ENCODE measurements around the gene WBP2.
"Not testable (repeated sequence)": the region's sequence is repeated elsewhere in the genome, so short reads cannot be mapped to it uniquely, and the experiment has no call there.

WBP2 gene

DNA sequence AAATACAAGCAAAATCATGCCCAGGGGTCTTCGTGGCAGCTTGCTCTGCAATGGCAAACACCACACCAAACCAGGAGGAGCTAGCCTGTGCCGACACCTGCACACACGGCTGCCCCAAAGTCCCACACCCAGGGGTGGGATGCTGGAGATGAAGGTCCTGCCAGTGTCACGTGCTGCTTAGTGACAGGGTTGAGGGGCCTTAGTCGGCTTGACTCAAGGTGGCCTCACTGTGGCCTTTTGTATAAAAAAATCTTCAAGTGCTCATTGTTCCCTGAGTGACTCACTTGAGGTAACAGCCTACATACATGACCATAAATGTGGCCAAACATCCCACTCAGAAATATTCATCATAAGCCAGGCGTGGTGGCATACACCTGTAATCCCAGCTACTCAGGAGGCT lies 34.3 kb upstream of the WBP2 start:
- no peak for DNase-seq

DNA sequence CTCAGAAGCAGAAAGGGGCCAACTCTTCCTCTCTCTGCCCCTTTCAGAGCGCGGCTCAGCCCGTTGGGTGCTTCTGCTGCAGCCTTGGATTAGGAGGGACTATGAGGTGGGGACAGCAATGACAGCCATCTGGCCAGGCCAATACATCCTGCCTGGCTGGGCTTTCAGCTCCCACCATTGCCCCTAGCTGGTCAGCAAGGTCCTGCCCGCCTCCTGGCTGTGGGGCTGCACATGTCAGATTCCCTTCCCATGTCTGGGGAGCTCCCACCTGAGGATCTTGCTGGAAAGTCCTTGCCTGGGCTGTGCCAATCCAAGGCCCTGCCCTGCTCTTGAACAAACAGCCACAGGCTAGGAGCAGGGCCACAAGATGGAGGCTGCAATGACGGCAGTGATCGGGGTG lies 33.3 kb upstream of the WBP2 start:
- DNase-seq: no peak

DNA sequence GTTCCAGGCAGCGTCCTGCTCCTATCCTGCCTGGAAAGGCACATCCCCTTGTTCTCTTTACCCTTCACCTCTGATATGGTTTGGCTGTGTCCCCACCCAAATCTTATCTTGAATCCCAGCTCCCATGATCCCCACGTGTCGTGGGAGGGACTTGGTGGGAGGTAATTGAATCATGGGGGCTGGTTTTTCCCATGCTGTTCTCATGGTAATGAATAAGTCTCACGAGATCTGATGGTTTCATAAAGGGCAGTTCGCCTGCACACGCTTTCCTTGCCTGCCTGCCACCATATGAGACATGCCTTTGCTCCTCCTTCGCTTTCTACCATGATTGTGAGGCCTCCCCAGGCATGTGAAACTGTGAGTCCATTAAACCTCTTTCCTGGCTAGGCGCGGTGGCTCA lies 30.7 kb upstream of the WBP2 start:
- not testable (repeated sequence) for DNase-seq

DNA sequence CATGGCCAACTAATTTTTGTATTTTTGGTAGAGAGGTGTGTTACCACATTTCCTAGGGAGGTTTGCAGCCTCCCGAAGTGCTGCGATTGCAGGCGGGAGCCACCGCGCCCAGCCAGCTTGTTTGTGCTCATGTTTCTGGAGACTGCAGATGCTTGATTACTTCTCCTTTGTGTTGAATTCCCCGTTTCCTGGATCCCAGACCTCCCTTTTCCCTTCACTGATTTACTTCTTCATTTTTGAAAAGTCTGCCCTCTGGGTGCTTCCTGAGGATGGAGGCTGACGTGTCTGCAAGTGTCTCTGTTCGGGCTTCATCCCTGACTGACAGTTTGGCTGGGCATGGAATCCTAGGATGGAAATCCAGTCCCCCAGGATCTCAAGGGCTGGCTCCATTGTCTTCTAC lies 30.3 kb upstream of the WBP2 start:
- DNase-seq: no peak

DNA sequence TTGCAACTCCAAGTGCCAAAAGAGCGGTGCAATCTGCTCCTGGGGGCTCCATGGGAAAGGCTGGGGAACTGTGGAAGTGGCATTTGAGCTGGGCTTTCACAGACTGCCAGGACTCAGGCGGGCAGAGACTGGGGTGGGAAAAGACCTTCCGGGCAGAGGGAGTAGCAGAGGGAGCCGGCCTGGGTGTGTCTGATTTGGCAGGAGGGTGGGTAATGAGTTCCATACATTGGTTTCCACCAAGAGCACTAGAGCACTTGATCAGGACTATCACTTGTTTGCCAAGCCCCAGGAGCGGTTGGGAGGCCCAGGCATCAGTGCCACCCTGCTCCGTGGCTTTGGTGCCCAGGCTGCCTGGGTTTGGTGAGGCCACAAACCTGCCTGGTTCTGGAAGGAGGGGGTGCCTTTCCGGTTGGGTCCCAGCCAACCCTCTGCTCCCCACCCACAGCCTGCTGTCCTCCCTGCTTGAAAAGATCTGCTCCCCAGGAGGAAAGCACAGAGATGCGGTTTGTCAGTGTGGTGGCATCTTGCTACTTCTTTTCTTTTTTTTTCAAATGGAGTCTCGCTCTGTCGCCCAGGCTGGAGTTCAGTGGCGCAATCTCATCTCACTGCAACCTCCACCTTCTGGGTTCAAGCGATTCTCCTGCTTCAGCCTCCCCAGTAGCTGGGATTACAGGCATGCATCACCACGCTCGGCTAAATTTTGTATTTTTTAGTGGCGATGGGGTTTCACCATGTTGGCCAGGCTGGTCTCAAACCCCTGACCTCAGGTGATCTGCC lies 26.7 kb upstream of the WBP2 start:
- no peak for DNase-seq

DNA sequence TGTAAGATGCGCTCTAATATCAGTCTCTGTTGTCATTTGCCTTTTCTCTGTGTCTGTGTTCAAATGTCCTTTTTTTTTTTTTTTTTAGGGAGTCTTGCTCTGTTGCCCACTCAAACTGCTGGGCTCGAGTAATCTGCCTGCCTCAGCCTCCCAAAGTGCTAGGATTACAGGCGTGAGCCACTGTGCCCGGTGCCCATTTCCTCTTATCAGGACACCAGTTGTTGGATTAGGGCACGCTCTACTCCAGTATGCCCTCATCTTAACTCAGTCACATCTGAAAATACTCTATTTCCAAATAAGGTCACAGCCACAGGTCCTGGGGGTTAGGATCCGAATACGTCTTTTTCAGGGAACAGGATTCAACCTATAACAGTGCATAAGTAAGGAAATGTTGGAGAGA lies 25.1 kb upstream of the WBP2 start:
- DNase-seq: no peak

DNA sequence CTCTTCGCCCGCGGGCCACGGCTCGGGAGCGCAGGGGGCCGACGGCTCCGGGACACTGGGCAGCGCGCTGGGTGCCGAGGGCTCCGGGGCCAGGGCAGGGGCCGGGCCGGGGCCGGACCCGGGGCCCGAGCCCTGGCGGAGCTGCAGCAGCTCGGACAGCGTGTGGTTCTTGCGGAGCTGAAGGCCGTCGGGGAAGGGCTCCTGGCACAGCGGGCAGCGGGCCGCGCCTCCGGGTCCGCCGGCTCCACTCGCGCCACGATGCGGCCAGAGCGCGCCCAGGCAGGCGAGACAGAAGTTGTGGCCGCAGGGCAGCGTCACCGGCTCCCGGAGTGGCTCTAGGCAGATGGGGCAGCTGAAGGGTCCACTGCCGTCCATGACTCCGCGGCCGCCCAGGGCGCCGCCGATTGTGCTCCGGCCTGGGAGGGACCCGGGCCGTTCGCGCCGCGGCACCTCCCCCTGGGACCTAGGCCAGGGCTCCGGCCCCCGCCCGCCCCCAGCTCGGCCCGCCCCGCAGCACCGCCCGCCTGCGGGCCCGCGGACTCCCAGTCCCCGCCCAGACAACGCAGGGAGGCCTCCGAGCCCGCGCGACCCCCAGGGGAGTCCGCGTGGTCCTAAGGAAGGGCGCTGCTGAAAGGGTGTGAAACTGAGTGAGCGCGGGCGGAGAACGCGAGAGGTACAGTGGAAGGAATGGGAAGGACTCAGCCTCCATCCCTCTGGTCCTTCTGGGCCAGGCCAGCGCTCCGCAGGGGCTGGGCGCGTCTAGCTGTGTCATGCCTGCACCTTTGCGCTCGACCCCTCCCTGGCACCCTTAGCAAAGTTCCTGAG lies 23.3 kb upstream of the WBP2 start, which contains the start of gene TRIM47:
TSS of gene TRIM47 (minus strand) at position 408 of the 825 bp plus-strand sequence. CDS start at position 375, 33 bp downstream.
- peak in 37 of 56 donors; percentile 31 to 80 (median 53) for DNase-seq

DNA sequence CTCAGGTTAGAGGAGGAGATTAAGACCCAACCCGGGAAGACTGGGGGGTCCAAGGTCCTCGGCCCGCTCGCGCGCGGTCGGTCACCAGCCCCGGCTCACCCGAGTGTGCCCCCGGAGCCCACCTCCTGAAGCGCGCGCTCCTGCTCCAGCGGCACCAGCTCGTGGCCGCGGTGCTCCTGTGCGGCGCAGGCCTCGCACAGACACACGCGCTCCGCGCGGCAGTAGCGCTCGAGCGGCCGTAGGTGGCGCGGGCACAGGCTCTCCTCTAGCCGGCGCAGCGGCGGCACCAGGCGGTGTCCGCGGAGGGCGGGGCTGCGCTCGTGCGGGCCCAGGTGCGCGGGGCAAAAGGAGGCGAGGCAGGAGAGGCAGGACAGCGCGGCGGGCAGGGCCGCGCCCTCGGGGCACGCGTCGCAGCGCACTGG lies 22.6 kb upstream of the WBP2 start:
- peak in 29 of 56 donors; percentile 20 to 67 (median 52) for DNase-seq

DNA sequence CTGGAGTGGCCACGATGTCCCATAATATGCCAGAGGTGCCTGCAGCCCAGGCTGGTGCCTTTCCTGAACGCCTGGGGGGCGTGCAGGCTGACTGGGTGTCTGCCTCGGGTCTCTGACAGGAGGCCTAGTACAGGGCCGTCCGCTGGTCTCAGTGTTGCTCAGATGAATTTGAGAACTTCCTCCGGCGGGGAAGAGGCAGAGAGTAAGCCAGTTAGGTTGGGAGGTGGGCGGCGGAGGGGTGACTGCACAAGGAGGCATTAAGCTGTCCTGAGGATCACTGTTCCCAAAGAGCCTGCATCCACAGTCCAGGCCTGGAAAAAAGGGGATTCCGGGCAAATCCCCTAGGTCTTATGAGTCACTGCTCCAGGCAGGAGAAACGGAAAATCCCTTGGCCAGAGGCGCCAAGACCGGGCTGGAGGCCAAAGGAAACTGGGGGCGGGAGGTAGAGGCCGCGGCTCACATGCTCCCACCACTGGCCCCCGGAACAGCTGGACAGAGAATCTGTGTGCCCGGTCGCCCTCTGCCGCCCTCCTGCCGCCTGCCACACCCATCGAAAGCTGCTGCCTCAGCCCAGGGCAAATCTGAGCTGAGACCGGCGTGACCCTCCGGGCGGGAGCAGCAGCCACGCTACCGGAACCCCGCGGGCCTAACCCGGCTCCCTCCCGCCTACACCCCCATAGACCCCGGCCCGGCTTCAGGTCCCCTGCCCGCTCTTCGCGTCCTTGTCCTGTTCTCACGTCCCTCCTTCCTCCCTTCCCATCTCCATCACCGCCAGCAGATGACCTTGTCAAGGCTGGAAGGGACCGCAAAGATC lies 22.0 kb upstream of the WBP2 start:
- peak in 51 of 56 donors; percentile 38 to 88 (median 70) for DNase-seq

DNA sequence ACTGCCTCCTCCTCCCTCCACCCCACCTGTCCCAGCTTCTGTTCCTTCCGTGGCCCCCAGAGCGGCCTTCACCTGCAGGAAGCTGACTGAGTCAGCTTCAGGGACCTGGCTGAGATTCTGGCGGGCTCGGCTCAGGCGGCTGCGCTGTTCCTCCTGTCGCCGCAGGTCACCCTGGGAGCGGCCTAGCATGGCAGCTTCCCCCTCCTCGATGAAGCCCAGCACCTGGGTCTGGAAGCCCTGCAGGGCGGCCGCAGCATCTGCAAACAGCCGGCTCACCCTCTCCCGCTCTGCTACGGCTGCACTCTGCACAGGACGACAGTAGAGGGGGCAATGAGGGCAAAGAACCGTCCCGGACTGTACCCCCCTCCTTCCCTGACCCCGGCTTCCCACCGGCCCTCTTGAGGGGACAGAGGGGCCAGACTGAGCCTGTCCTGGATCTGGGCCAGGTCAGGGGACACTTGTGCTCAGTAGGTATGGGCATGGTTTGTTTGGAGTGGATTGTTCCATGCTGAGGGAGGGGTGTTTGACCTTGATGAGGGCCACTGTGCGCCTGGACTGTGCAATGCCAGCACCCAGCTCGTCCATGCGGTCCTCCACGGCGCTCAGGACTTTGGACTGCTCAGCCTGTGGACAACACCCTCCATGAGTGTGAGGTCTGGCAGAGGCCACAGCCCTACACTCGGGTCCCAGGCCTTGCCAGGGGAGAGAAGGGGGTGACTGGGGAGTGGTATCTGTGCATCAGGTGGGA lies 21.2 kb upstream of the WBP2 start:
- peak in 2 of 56 donors; percentile 46 to 54 for DNase-seq

DNA sequence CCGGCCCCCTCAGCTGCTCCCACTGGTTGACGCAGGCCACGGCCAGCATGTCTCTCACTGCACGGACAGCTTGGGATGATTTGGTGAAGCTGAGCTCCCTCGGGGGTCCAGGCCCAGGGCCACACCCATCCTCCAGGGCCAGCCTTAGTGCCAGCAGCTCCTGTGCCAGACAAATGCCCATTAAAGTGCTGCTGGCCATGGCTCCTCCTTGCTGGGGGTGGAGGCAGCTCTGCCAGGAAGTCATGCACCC lies 20.7 kb upstream of the WBP2 start:
- DNase-seq: peak in 10 of 56 donors; percentile 39 to 90 (median 56)

DNA sequence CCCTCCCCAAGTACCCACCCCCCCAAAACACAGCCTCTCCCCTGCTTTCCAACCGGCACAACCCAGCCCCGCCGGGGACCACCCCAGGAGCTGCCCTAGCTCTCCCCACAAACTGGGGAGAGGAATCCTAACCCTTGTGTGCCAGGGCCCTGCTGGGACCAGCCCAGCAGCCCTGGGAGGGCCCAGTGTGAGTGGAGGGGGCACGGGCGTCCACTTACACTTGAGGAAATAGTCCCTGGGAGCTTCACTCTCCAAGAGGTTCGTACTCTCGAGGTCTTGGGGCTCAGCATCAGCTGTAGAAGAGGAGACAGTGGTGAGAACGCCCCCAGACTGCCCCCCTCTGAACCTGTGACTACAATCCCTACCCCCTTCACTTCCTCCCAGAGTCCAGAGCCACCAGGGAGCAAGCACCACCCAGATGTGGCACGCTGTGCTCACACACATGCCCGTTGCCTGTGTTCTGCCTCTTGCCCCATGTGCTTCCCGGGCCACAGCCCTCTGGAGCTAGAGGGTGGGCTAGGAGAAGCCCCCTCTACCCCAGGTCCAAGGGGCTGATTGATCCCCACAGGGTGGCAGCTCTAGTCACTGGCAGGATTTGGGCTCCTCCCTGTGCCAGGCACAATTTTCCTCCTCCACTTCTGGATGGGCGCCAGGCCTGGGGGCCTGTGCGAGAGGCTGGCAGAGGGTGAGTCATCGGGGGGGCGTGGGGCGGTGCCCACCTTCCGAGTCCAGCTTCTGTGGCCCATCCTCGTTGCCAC lies 20.2 kb upstream of the WBP2 start:
- DNase-seq: peak in 18 of 56 donors; percentile 27 to 90 (median 54)

DNA sequence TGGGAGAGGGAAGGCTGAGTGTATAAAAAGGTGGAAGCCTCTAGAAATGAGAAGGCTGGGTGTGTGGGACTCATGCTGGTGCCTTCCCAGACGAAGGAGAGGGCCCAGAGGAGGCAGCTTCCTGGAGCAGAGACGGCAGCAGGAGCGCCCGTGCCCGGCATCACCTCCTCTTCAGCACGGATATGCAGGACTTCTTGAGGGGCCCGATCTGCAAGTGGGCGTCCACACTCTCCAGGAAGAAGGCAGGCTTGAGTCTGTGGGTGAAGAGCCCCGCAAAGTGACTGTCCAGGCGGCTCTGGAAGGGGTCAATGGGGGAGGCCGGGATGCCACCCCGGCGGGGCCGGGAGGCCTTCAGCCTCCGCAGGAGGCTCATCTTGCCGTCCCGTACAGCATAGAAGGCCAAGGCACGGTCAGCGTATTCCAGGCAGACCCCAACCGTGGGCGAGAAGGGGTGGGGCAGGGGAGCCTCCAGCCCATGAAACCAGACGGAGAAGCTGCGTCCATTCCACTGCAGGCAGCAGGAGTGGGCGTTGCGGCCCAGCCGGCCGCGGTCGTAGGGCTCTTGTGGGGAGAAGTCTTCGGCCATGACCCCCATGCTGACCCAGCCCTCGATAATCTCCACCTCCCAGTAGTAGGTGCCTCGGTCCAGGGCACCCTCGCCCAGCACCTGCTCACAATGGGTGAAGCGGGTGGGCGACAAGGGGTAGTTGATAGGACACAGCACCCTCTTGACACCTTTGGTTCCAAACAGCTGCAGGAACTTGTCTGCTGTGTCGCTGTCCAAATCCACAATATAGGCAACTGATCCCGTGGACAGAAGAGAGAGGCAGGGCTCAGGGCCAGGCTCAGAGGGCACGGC lies 19.4 kb upstream of the WBP2 start:
- DNase-seq: no peak

DNA sequence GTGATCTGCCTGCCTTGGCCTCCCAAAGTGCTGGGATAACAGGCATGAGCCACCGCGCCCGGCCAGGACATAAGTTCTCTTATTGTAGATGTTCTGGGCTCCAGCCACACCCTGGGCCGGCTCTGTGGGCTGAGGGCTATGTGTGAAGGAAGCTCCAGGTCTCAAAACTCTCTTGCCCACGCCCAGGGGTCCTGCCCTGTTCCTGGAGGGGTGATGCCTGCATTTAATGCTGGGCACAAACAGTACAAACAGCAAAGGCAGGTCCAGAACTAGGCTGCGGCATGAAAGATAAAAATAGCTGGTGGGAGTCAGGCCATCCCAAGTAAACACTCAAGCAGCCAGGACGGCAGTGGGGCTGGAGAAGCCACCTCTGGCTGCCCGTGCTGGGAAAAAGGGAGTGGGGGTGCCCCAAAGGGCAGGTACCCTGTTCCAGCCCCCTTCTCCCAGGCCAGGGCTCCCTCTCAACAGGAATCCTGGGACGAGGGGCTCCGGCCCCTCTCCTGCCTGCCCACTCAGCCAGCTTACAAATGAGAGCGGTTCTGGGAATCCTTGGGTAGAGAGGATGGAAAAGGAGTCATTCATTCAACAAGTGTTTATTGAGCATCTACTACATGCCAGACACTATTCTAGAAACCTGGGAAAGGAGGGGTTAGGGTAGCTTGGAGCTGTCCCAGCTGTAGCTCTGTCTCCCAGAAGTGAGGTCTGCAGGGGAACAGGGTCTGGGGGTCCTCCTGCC lies 18.6 kb upstream of the WBP2 start:
- no peak for DNase-seq

DNA sequence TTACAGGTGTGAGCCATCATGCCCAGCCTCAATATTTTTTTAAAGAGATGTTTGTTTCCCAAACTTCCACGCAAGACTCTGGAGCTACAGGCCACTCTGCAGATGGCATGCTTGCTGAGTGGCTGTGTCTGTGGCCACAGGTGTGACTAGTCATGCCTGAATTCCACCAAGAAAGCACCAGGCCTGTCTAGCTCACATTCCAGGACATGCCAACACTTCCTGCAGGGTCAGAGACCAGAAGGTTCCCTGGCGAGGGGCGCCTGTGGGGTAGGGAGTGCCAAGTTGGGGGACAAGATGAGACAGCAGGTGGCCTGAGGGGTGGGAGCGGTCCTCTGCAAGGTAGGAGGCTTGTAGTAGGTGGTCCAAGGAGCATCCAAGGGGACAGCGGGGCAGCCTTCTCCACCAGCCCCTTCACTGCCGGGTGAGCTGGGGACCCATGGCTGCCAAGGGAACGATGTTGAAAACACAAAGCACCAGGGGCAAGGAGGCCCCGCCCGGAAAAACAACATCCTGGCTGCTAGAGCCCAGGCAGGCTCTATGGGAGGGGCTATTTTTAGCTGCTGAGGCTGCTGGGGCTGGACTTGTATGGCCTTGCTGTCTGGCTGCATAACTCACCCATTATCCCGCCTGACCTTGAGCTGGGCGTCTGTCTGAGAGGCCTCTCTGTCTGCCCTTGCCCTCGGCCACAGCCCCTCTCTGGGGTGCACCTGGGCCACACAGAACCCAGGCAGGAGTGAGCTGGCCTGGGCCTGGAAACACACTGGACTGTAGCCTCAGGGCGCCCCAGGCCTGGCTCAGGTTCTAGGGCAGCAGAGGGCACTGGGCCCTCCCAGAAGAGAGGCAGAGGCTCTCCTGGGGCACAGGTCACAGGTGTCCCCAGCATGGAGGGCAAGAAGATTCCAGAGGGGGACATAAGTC lies 17.6 kb upstream of the WBP2 start:
- DNase-seq: peak in 20 of 56 donors; percentile 10 to 79 (median 35)

DNA sequence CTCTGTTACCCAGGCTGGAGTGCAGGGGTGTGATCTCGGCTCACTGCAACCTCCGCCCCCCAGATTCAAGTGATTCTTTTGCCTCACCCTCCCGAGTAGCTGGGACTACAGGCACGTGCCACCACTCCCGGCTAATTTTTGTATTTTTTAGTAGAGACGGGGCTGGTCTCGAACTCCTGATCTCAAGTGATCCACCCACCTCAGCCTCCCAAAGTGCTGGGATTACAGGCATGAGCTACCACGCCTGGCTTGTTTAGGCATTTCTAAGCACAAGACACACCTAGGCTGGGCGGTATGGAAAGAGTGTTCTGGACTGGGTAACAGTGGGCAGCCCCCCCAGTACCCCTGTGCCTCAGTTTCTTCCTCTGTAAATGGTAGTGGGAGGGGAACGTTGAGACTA lies 15.1 kb upstream of the WBP2 start:
- not testable (repeated sequence) for DNase-seq

All from amygdala (tissue), 56 donors.